Measurements from ENCODE around the gene SLX9.

Gene SLX9

GRCh38 chr21:44982558-44983250, 42.9 kb downstream of the SLX9 start:
- no peak overlapping the region for H3K4me3 ChIP-seq (ENCODE audit: low read length)
- no CpG with 5 or more reads among the region's 41 CpGs for WGBS (ENCODE audit: insufficient coverage, insufficient read length)
- H3K27me3 ChIP-seq (ENCODE audit: control insufficient read depth, insufficient read depth, low read length): no peaks in the 10 kb centered on the region
- H3K9me3 ChIP-seq (ENCODE audit: control insufficient read depth, insufficient read depth, low read length): no peaks in the 10 kb centered on the region
- no peak for DNase-seq (ENCODE audit: low read depth, low spot score)
- H3K27ac ChIP-seq (ENCODE audit: low read length): no peak overlapping the region
- peaks cover 2% of the 10 kb centered on the region; the same call in 1 of the 2 replicates for H3K4me1 ChIP-seq (ENCODE audit: control insufficient read depth, insufficient read depth, low read length)
- no peaks in the 10 kb centered on the region; the same call in 1 of the 2 replicates for H3K36me3 ChIP-seq (ENCODE audit: control insufficient read depth, insufficient read depth, low read length)

- Histone ChIP-seq H3K9me3 (ENCODE audit: control insufficient read depth, insufficient read depth, low read length) (no peaks in the 10 kb centered on the region), H3K4me1 (ENCODE audit: control insufficient read depth, insufficient read depth, low read length) (peaks cover 2% of the 10 kb centered on the region; the same call in 1 of the 2 replicates)
- WGBS (ENCODE audit: insufficient coverage, insufficient read length): 100% methylated on average over 1 of the region's 22 CpGs
Observed at GRCh38 chr21:44983421-44984206, 43.8 kb downstream of the SLX9 start.

DNA sequence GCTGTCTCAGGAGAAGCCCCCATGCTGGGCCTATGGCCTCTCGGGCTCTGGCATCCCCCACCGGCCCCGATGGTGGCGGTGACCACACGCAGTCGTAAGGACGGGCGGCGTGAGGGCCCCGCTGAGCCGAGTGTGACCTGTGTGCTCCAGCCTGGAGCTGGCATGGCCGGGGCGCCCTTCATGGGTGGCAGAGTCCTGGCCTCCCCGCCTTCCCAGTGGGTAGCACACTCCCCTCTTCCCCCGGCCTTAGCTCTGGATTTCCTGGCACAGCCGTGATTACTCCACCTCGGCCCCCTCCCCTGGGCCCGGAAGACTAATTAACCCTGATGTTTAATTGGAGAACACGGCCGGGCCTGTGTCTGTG, 44.6 kb downstream of the SLX9 start:
- H3K4me1 ChIP-seq (ENCODE audit: control insufficient read depth, insufficient read depth, low read length): peaks cover 2% of the 10 kb centered on the region; the same call in 1 of the 2 replicates
- no peaks in the 10 kb centered on the region for H3K9me3 ChIP-seq (ENCODE audit: control insufficient read depth, insufficient read depth, low read length)
- no peak for DNase-seq (ENCODE audit: low read depth, low spot score)
- H3K27ac ChIP-seq (ENCODE audit: low read length): no peak overlapping the region
- H3K36me3 ChIP-seq (ENCODE audit: control insufficient read depth, insufficient read depth, low read length): no peaks in the 10 kb centered on the region; the same call in 1 of the 2 replicates
- no peak overlapping the region for H3K4me3 ChIP-seq (ENCODE audit: low read length)
- no peaks in the 10 kb centered on the region for H3K27me3 ChIP-seq (ENCODE audit: control insufficient read depth, insufficient read depth, low read length)
- WGBS (ENCODE audit: insufficient coverage, insufficient read length): no CpG with 5 or more reads among the region's 20 CpGs

More at GRCh38 chr21:44983421-44984206, 43.8 kb downstream of the SLX9 start:
- Histone ChIP-seq H3K4me3 (ENCODE audit: low read length) (no peak overlapping the region), H3K27me3 (ENCODE audit: control insufficient read depth, insufficient read depth, low read length) (no peaks in the 10 kb centered on the region), H3K27ac (ENCODE audit: low read length) (no peak overlapping the region), H3K36me3 (ENCODE audit: control insufficient read depth, insufficient read depth, low read length) (no peaks in the 10 kb centered on the region; the same call in 1 of the 2 replicates)
- no peak for DNase-seq (ENCODE audit: low read depth, low spot score)

DNA sequence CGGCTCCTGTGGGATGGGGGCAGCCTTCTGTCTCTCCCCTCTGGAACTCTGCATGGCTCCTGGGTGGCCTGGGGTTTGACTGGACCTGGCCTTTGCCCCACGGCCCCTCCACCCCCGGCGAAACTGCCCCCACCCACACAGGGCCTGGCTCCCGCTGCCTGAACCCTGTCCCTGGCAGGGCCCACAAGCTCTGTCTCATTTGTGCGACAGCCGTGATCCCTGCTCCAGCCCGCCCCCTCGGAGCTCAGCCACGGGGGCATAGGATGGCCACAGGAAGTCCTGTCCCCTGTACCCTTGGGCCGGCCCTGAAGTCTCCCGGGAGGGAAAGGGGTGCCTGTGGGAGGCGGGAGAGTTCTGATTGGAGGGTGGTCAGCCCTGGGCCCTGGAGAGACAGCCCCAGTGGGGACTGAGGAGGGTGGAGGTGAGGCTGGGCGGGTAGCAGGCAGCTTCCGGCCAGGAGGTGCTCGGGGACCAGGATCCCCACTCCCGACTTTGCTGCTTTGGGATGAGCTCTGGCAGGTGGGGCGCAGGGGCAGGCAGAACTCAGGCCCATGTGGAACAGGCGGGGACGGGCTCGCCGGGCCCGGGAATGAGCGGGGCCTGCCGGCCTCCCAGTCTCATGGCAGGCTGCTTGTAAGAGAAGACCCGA, 45.1 kb downstream of the SLX9 start:
- Histone ChIP-seq H3K4me1 (ENCODE audit: control insufficient read depth, insufficient read depth, low read length) (peaks cover 2% of the 10 kb centered on the region; the same call in 1 of the 2 replicates), H3K9me3 (ENCODE audit: control insufficient read depth, insufficient read depth, low read length) (no peaks in the 10 kb centered on the region), H3K4me3 (ENCODE audit: low read length) (no peak overlapping the region), H3K27me3 (ENCODE audit: control insufficient read depth, insufficient read depth, low read length) (no peaks in the 10 kb centered on the region), H3K27ac (ENCODE audit: low read length) (no peak overlapping the region), H3K36me3 (ENCODE audit: control insufficient read depth, insufficient read depth, low read length) (no peaks in the 10 kb centered on the region; the same call in 1 of the 2 replicates)
- no peak for DNase-seq (ENCODE audit: low read depth, low spot score)
- no CpG with 5 or more reads among the region's 26 CpGs for WGBS (ENCODE audit: insufficient coverage, insufficient read length)

DNA sequence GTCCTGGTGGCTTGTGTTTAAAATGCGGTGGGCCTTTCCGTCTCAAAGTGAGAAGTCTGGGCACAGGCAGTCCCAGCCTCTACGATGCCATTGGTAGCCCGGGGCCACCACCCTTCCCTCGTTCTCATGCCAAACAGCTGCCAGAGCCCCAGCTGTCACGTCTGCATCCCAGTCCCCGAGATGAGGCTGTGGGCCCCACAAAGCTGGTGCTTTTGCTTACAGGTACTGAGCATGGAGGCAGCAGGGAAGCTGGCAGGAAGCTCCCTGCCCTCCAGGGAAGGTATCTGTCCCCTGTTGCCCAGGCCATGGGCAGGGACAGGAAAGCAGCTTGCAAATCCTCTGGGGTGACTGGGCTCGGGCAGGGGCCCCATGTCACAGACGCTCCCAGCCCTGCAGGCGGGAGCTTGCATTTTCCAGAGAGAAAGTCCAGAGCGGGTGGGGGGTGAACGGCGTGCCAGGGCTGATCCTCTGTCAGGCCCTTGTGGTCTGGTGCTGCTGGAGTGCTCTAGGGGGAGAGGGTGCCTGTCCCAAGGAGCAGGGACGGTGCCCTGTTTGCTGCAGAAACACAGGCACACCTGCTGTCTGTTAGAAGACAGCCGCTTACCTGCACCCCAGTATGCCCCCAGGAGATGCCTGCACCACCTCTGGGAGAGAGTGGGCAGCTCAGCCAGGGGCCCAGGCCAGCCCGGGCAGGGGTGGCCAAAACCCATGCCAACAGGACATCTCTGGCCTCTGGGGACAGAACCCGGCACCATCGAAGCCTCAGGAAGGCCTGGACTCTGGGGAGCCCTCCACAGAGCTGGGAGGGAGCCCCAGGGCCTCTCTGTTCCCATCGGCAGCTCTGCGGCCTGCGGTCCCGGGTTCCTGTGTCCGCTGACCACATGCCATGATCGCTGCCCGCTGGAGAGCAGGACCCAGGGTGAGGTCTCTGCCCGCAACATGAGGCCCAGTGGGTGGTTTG, 45.9 kb downstream of the SLX9 start:
- peaks cover 2% of the 10 kb centered on the region; the same call in 1 of the 2 replicates for H3K4me1 ChIP-seq (ENCODE audit: control insufficient read depth, insufficient read depth, low read length)
- H3K27me3 ChIP-seq (ENCODE audit: control insufficient read depth, insufficient read depth, low read length): no peaks in the 10 kb centered on the region
- no peak overlapping the region for H3K4me3 ChIP-seq (ENCODE audit: low read length)
- H3K9me3 ChIP-seq (ENCODE audit: control insufficient read depth, insufficient read depth, low read length): no peaks in the 10 kb centered on the region
- DNase-seq (ENCODE audit: low read depth, low spot score): no peak
- H3K27ac ChIP-seq (ENCODE audit: low read length): no peak overlapping the region
- no CpG with 5 or more reads among the region's 26 CpGs for WGBS (ENCODE audit: insufficient coverage, insufficient read length)
- H3K36me3 ChIP-seq (ENCODE audit: control insufficient read depth, insufficient read depth, low read length): no peaks in the 10 kb centered on the region; the same call in 1 of the 2 replicates

DNA sequence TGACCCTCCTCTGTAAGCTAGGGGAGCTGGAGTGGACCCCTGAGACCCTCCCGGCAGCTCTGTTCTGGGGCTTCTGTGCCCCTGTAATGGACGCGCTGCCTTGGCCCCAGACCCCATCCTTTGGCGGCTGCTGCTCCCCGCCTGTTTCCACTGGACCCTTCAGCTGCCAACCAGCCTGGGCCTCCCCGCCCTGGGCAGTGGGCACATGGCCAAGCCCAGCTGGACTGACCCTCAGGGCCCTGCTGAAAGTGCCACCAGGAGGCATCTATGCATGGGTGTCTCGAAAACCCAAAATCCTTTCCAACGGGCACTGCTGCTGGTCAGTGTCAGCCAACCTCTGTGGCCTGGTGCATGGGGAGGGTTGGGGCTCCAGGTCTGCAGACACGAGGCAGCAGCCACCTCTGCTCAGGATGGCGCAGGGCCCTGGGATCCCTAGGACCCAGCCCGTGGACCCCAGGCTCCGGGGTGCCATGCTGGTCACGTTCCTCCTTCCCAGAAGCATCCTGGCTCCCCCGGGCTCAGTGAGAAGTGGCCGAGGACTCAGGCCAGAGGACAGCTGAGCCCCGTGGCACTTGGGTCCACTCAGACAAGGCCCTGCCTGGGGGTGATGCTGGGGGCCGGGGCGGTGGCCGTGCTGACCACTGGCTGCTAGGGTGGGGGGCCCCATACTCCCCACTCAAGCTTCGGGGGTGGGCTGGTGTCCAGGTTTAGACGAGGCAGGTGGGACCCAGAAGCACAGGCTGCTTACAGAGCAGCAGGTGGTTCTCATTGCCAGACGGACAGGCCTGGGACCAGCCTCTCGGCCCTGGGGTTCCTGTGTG, 46.9 kb downstream of the SLX9 start:
- no peak overlapping the region for H3K4me3 ChIP-seq (ENCODE audit: low read length)
- no CpG with 5 or more reads among the region's 23 CpGs for WGBS (ENCODE audit: insufficient coverage, insufficient read length)

DNA sequence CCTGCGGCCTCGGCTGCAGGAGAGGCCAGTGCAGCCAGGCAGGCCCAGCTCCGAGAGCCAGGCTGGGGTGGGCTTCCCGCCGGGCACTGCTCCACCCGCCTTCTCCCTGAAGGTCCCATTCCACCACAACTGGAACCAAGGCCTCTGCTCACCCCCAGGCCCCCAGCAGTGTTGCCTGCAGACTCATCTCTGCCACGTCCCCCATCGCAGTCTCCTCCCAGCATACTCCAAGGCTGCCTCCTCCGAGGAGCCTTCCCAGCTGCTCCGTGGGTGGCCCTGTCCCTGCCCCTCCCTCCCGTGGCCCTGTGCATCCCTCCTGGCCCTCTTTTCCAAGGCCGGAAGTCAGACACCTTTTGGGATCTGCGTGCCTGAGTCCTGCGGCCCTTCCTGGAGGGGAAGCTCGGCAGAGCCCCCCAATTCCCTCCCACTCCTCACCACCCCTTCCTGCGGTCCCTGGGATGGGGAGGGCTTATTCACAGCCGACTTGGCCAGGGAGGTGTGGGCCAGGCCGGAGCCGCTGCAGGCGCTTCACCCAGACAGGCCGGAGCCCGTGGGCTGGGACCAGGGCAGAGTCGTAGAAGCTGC, 47.6 kb downstream of the SLX9 start:
- no CpG with 5 or more reads among the region's 23 CpGs for WGBS (ENCODE audit: insufficient coverage, insufficient read length)

More for the DNA sequence above, 46.9 kb downstream of the SLX9 start:
- H3K27ac ChIP-seq (ENCODE audit: low read length): no peak overlapping the region
- no peaks in the 10 kb centered on the region for H3K9me3 ChIP-seq (ENCODE audit: control insufficient read depth, insufficient read depth, low read length)
- no peaks in the 10 kb centered on the region; the same call in 1 of the 2 replicates for H3K36me3 ChIP-seq (ENCODE audit: control insufficient read depth, insufficient read depth, low read length)
- peaks cover 2% of the 10 kb centered on the region; the same call in 1 of the 2 replicates for H3K4me1 ChIP-seq (ENCODE audit: control insufficient read depth, insufficient read depth, low read length)
- no peaks in the 10 kb centered on the region for H3K27me3 ChIP-seq (ENCODE audit: control insufficient read depth, insufficient read depth, low read length)
- no peak for DNase-seq (ENCODE audit: low read depth, low spot score)

GRCh38 chr21:44987886-44988606, 48.2 kb downstream of the SLX9 start:
- no peak for DNase-seq (ENCODE audit: low read depth, low spot score)
- Histone ChIP-seq H3K27ac (ENCODE audit: low read length) (no peak overlapping the region), H3K4me1 (ENCODE audit: control insufficient read depth, insufficient read depth, low read length) (peaks cover 2% of the 10 kb centered on the region; the same call in 1 of the 2 replicates), H3K36me3 (ENCODE audit: control insufficient read depth, insufficient read depth, low read length) (no peaks in the 10 kb centered on the region; the same call in 1 of the 2 replicates), H3K4me3 (ENCODE audit: low read length) (no peak overlapping the region), H3K27me3 (ENCODE audit: control insufficient read depth, insufficient read depth, low read length) (no peaks in the 10 kb centered on the region), H3K9me3 (ENCODE audit: control insufficient read depth, insufficient read depth, low read length) (no peaks in the 10 kb centered on the region)
- WGBS (ENCODE audit: insufficient coverage, insufficient read length): no CpG with 5 or more reads among the region's 37 CpGs

More for the DNA sequence above, 47.6 kb downstream of the SLX9 start:
- Histone ChIP-seq H3K9me3 (ENCODE audit: control insufficient read depth, insufficient read depth, low read length) (no peaks in the 10 kb centered on the region), H3K27me3 (ENCODE audit: control insufficient read depth, insufficient read depth, low read length) (no peaks in the 10 kb centered on the region), H3K36me3 (ENCODE audit: control insufficient read depth, insufficient read depth, low read length) (no peaks in the 10 kb centered on the region; the same call in 1 of the 2 replicates), H3K4me1 (ENCODE audit: control insufficient read depth, insufficient read depth, low read length) (peaks cover 2% of the 10 kb centered on the region; the same call in 1 of the 2 replicates), H3K4me3 (ENCODE audit: low read length) (no peak overlapping the region), H3K27ac (ENCODE audit: low read length) (no peak overlapping the region)
- no peak for DNase-seq (ENCODE audit: low read depth, low spot score)
